ENCODE data around the gene INPP5J. TPM values are rescaled to one million over a fixed set of nuclear protein-coding genes. Genes with fewer than 3 reads are reported as not detected.

The INPP5J gene
- total RNA-seq, 2 experiments from 2014 or later, result 0.23 to 0.44 TPM

- no peak for DNase-seq
- H3K27ac Mint-ChIP-seq, result no peak overlapping the region
- no peak overlapping the region for H3K4me3 Mint-ChIP-seq
- H3K27me3 Mint-ChIP-seq, result peaks cover 7% of the 10 kb centered on the region
- no peaks in the 10 kb centered on the region for H3K36me3 Mint-ChIP-seq
- H3K4me1 Mint-ChIP-seq, result no peaks in the 10 kb centered on the region
- H3K9me3 Mint-ChIP-seq, result no peaks in the 10 kb centered on the region
Observed at GRCh38 chr22:31124811-31125465, 2.2 kb downstream of the INPP5J start.

- Mint-ChIP-seq H3K36me3 (no peaks in the 10 kb centered on the region), H3K27me3 (peaks cover 7% of the 10 kb centered on the region), H3K27ac (no peak overlapping the region), H3K4me3 (no peak overlapping the region), H3K4me1 (no peaks in the 10 kb centered on the region), H3K9me3 (no peaks in the 10 kb centered on the region)
- no peak for DNase-seq
Observed at GRCh38 chr22:31125521-31126117, 2.9 kb downstream of the INPP5J start.

- no peak for DNase-seq
- Mint-ChIP-seq H3K36me3 (no peaks in the 10 kb centered on the region), H3K4me3 (no peak overlapping the region), H3K4me1 (no peaks in the 10 kb centered on the region), H3K9me3 (no peaks in the 10 kb centered on the region), H3K27me3 (peaks cover 7% of the 10 kb centered on the region), H3K27ac (no peak overlapping the region)
Observed at GRCh38 chr22:31126128-31126868, 3.5 kb downstream of the INPP5J start.

GRCh38 chr22:31126869-31127175, 4.1 kb downstream of the INPP5J start:
- H3K27ac Mint-ChIP-seq, result no peak overlapping the region
- no peaks in the 10 kb centered on the region for H3K36me3 Mint-ChIP-seq
- H3K9me3 Mint-ChIP-seq, result no peaks in the 10 kb centered on the region
- no peak overlapping the region for H3K4me3 Mint-ChIP-seq
- DNase-seq, result no peak
- H3K27me3 Mint-ChIP-seq, result peaks cover 7% of the 10 kb centered on the region
- H3K4me1 Mint-ChIP-seq, result no peaks in the 10 kb centered on the region

GRCh38 chr22:31127181-31127772, 4.5 kb downstream of the INPP5J start:
- H3K36me3 Mint-ChIP-seq, result no peaks in the 10 kb centered on the region
- no peak overlapping the region for H3K4me3 Mint-ChIP-seq
- no peak for DNase-seq
- peaks cover 7% of the 10 kb centered on the region for H3K27me3 Mint-ChIP-seq
- H3K9me3 Mint-ChIP-seq, result no peaks in the 10 kb centered on the region
- H3K27ac Mint-ChIP-seq, result no peak overlapping the region
- no peaks in the 10 kb centered on the region for H3K4me1 Mint-ChIP-seq

- Mint-ChIP-seq H3K27me3 (peaks cover 7% of the 10 kb centered on the region), H3K4me1 (no peaks in the 10 kb centered on the region), H3K36me3 (no peaks in the 10 kb centered on the region), H3K27ac (no peak overlapping the region), H3K9me3 (no peaks in the 10 kb centered on the region), H3K4me3 (no peak overlapping the region)
- no peak for DNase-seq
Observed at GRCh38 chr22:31128156-31128555, 5.4 kb downstream of the INPP5J start.

DNA sequence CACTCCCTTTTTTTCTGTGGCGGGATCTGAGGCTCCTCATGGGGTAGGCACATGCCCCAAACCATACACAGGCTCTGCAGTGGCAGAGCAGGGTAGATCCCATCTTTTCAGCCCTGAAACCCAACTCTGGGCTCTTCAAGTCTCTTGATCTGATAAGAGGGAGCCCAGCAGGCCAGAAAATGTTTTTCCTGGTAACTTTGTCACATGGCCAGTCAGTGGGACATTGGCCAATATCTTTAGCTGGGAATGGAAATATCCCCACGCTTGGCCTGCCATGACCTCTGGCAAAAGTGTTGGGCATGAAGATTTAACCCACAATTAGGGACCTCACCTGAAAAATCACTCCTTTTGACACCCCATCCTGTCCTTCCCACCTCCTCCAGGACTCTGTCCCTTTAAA, 8.1 kb downstream of the INPP5J start:
- Mint-ChIP-seq H3K36me3 (no peaks in the 10 kb centered on the region), H3K27me3 (peaks cover 7% of the 10 kb centered on the region), H3K4me1 (no peaks in the 10 kb centered on the region), H3K9me3 (no peaks in the 10 kb centered on the region), H3K27ac (no peak overlapping the region), H3K4me3 (no peak overlapping the region)
- DNase-seq, result no peak

DNA sequence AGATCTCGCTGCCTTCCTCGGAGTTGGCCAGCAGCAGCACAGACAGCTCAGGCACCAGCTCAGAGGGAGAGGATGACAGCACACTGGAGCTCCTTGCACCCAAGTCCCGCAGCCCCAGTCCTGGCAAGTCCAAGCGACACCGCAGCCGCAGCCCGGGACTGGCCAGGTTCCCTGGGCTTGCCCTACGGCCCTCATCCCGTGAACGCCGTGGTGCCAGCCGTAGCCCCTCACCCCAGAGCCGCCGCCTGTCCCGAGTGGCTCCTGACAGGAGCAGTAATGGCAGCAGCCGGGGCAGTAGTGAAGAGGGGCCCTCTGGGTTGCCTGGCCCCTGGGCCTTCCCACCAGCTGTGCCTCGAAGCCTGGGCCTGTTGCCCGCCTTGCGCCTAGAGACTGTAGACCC, 11.1 kb downstream of the INPP5J start:
- Mint-ChIP-seq H3K4me3 (no peak overlapping the region), H3K36me3 (no peaks in the 10 kb centered on the region), H3K4me1 (no peaks in the 10 kb centered on the region), H3K9me3 (no peaks in the 10 kb centered on the region), H3K27ac (no peak overlapping the region), H3K27me3 (no peaks in the 10 kb centered on the region)
- DNase-seq, result no peak

DNA sequence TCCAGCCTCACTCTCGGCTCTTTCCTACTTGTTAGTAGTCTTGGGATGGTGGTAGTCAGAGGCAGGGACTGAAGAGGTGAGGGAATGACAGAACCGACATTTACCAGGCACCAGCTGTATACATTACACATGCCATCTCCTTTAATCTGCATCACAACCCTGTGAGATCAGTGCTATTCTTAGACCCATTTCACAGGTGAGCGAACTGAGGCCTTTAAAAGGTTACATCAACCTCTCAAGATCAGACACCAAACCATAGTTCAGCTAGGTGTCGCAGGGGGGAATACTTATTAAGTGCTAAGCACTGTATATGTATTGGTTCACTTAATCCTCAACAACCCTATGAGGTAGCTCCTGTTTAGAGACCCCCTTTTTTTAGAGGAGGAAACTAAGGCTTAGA, 11.9 kb downstream of the INPP5J start:
- no peaks in the 10 kb centered on the region for H3K9me3 Mint-ChIP-seq
- no peaks in the 10 kb centered on the region for H3K36me3 Mint-ChIP-seq
- no peaks in the 10 kb centered on the region for H3K4me1 Mint-ChIP-seq
- no peak overlapping the region for H3K27ac Mint-ChIP-seq
- no peaks in the 10 kb centered on the region for H3K27me3 Mint-ChIP-seq
- DNase-seq, result no peak
- no peak overlapping the region for H3K4me3 Mint-ChIP-seq

- Mint-ChIP-seq H3K9me3 (no peaks in the 10 kb centered on the region), H3K27me3 (no peaks in the 10 kb centered on the region), H3K27ac (no peak overlapping the region), H3K36me3 (no peaks in the 10 kb centered on the region), H3K4me3 (no peak overlapping the region), H3K4me1 (no peaks in the 10 kb centered on the region)
- no peak for DNase-seq
Observed at GRCh38 chr22:31135706-31136105, 12.9 kb downstream of the INPP5J start.

DNA sequence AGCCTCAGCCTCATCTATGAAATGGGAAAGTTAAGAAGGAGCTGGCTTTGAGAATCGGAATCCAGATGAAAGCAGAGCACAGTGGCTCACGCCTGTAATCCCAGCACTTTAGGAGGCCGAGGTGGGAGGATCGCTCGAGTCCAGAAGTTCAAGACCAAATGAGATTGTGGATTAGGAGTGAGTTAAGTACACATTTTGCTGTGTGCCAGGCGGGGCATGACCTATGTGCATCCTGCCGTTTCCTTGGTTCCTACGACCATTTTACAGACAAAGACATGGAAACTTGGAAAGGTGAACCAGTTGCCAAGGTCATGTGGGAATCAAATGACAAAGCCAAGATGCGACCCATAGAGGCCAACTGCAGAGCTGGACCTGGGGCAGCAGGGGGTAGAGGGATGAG, 13.4 kb downstream of the INPP5J start:
- H3K36me3 Mint-ChIP-seq, result no peaks in the 10 kb centered on the region
- H3K4me1 Mint-ChIP-seq, result no peaks in the 10 kb centered on the region
- no peaks in the 10 kb centered on the region for H3K27me3 Mint-ChIP-seq
- H3K9me3 Mint-ChIP-seq, result no peaks in the 10 kb centered on the region
- no peak overlapping the region for H3K27ac Mint-ChIP-seq
- no peak for DNase-seq
- no peak overlapping the region for H3K4me3 Mint-ChIP-seq

- H3K27ac Mint-ChIP-seq, result no peak overlapping the region
- H3K9me3 Mint-ChIP-seq, result no peaks in the 10 kb centered on the region
- H3K36me3 Mint-ChIP-seq, result no peaks in the 10 kb centered on the region
- no peaks in the 10 kb centered on the region for H3K4me1 Mint-ChIP-seq
- DNase-seq, result no peak
- H3K27me3 Mint-ChIP-seq, result no peaks in the 10 kb centered on the region
- H3K4me3 Mint-ChIP-seq, result no peak overlapping the region
Observed at GRCh38 chr22:31136711-31137110, 13.9 kb downstream of the INPP5J start.

DNA sequence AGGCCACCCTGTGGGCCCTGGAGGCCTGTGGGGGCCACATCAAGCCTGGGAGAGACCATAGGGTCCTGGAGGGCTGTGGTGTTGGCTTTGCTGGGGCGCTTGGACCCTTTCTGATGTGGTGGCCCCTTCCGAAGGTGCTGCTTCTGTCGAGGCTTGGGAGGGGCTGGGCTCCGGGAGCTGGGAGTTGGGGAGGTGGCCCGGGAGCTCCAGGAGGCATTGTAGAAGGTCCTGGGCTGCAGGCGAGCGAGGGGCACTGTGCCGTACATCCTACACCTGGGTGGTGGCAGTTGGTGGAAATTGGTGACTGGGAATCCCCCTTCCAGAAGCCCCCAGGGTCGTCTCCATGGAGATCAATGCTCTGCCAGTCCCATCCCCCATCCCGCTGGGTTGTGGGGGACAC, 15.0 kb downstream of the INPP5J start:
- no peaks in the 10 kb centered on the region for H3K9me3 Mint-ChIP-seq
- H3K36me3 Mint-ChIP-seq, result no peaks in the 10 kb centered on the region
- no peak overlapping the region for H3K27ac Mint-ChIP-seq
- no peak for DNase-seq
- no peaks in the 10 kb centered on the region for H3K4me1 Mint-ChIP-seq
- no peaks in the 10 kb centered on the region for H3K27me3 Mint-ChIP-seq
- no peak overlapping the region for H3K4me3 Mint-ChIP-seq

GRCh38 chr22:31138126-31138525, 15.4 kb downstream of the INPP5J start:
- Mint-ChIP-seq H3K36me3 (no peaks in the 10 kb centered on the region), H3K27ac (no peak overlapping the region), H3K27me3 (no peaks in the 10 kb centered on the region), H3K4me1 (no peaks in the 10 kb centered on the region), H3K4me3 (no peak overlapping the region), H3K9me3 (no peaks in the 10 kb centered on the region)
- DNase-seq, result no peak

- H3K9me3 Mint-ChIP-seq, result no peaks in the 10 kb centered on the region
- H3K27me3 Mint-ChIP-seq, result no peaks in the 10 kb centered on the region
- H3K27ac Mint-ChIP-seq, result no peak overlapping the region
- H3K4me1 Mint-ChIP-seq, result peaks cover 4% of the 10 kb centered on the region
- no peak for DNase-seq
- no peak overlapping the region for H3K4me3 Mint-ChIP-seq
- no peaks in the 10 kb centered on the region for H3K36me3 Mint-ChIP-seq
Observed at GRCh38 chr22:31139066-31139465, 16.3 kb downstream of the INPP5J start.
